Amniotic stem cell (primary cell): ENCODE measurements around the gene DNAJC18.
A peak's percentile ranks its signal among the peaks of the same experiment; 100 is the strongest.
"Not testable (repeated sequence)": the region's sequence is repeated elsewhere in the genome, so short reads cannot be mapped to it uniquely, and the experiment has no call there.

ENCODE experiments used
- DNase-seq: peaks from one replicate; lab custom pipeline; 2025; lab: John Stamatoyannopoulos, UW

The DNAJC18 gene

GRCh38 chr5:139386956-139387355 lies 52.4 kb downstream of the DNAJC18 start:
- not testable (repeated sequence) for DNase-seq

- no peak for DNase-seq
Observed at GRCh38 chr5:139386050-139386438, 53.3 kb downstream of the DNAJC18 start.

- no peak for DNase-seq
Observed at GRCh38 chr5:139385061-139386049, 54.0 kb downstream of the DNAJC18 start.

GRCh38 chr5:139384591-139385051 lies 54.7 kb downstream of the DNAJC18 start:
- DNase-seq, result no peak

- DNase-seq, result no peak
Observed at GRCh38 chr5:139383993-139384590, 55.2 kb downstream of the DNAJC18 start.

- DNase-seq, result no peak
Observed at GRCh38 chr5:139383275-139383992, 55.9 kb downstream of the DNAJC18 start, which contains the start of gene SLC23A1. SLC23A1 (minus strand) TSS chr5:139383297; CDS start chr5:139383253, 44 bp downstream.

GRCh38 chr5:139382807-139383206 lies 56.5 kb downstream of the DNAJC18 start:
- no peak for DNase-seq

GRCh38 chr5:139381837-139382761 lies 57.2 kb downstream of the DNAJC18 start:
- no peak for DNase-seq

- DNase-seq, result no peak
Observed at GRCh38 chr5:139379626-139380449, 59.5 kb downstream of the DNAJC18 start.

- DNase-seq, result no peak
Observed at GRCh38 chr5:139378941-139379361, 60.4 kb downstream of the DNAJC18 start.

- no peak for DNase-seq
Observed at GRCh38 chr5:139378101-139378825, 61.1 kb downstream of the DNAJC18 start.

GRCh38 chr5:139377226-139377625 lies 62.1 kb downstream of the DNAJC18 start:
- no peak for DNase-seq

- DNase-seq, result no peak
Observed at GRCh38 chr5:139376364-139376763, 63.0 kb downstream of the DNAJC18 start.

- no peak for DNase-seq
Observed at GRCh38 chr5:139374909-139375308, 64.4 kb downstream of the DNAJC18 start.

GRCh38 chr5:139371482-139372435 lies 67.6 kb downstream of the DNAJC18 start:
- DNase-seq, result no peak

GRCh38 chr5:139369181-139369580 lies 70.1 kb downstream of the DNAJC18 start:
- peak; percentile 60 for DNase-seq

- DNase-seq, result no peak
Observed at GRCh38 chr5:139368613-139369012, 70.7 kb downstream of the DNAJC18 start.

- no peak for DNase-seq
Observed at GRCh38 chr5:139364466-139364865, 74.9 kb downstream of the DNAJC18 start.
